ENCODE data around the gene ATP1B1.
A peak's percentile ranks its signal among the peaks of the same experiment; 100 is the strongest.

The ATP1B1 gene

GRCh38 chr1:169098380-169098779 lies 8.1 kb upstream of the ATP1B1 start:
- DNase-seq = no peak

GRCh38 chr1:169099561-169099960 lies 6.9 kb upstream of the ATP1B1 start:
- no peak for DNase-seq

GRCh38 chr1:169100208-169100607 lies 6.3 kb upstream of the ATP1B1 start:
- DNase-seq = no peak

DNA sequence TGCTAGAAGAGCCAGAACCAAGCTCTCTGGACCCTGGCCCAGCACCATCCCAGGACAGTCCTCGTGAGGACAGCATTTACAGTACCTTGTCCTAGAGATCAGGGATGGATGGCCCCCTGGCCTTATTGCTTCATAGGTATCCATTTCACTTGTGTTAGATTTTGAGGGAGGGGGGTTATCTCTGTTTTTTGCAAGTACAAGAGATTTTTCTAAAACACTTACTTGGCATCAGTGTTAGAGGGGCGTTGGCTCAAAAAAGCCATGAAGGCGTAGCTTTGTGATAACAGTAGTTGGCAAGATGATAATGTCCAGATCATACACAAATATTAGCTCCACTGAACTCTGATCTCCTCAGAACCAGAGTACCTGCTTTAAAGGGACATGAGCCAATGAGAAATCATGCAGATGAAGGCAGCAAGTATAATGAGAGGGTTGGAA lies 5.8 kb upstream of the ATP1B1 start:
- no peak for DNase-seq

DNA sequence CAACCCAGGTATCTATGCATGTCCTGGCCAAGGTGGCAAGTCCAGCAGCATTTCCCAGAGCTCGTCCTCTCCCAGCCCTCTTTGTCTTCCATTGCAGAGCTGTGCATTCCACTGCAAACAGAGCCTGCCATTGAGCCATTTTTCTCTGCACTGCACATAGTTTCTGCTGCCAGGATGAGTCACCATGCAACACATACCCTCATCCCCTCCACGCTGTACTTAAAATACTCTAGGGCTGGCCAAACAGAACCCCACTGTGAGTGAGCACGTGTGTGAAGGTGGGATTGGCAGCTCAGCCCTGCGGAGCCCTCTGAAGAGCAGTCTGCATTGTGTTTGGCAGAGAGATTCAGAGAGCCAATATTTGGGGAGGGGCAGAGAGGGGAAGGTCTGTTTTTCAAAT lies 3.9 kb upstream of the ATP1B1 start:
- DNase-seq = no peak

GRCh38 chr1:169103002-169103401 lies 3.5 kb upstream of the ATP1B1 start:
- DNase-seq = no peak

DNA sequence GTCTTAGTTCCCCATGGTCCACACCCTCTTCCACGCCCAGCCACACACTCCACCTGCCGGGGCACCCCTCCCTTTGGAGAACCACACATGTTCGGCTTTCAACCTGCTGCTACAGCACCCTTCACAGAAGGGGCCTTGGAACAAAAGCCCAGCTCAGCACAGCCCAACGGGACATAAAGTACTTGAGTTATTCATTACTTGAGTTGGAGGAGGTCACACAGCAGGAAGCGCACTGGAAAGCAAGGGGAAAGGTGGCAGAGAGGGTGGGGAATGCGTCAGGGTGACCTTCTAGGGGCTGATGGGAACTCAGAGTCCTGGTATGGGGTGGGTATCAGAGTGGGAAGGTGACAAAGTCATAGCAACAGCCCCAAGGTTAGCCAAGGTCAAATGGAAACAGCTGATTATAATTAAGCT lies 3.0 kb upstream of the ATP1B1 start:
- DNase-seq = no peak

DNA sequence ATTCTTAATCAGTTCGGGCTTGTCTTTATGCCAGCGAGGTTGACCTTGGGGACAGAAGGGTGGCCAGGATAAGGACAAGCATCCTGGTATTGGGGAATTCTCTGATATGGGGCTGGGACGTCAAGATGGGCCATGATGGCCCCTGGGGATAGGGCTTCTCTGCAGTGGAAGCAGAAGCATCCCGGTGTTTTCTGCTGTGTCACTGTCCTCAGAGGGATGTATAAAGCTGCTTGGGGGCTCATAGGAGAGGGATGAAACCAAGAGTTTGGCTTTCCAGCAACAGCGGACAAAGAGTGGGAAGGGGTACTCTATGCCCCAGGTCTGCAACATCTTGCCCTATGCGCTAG lies 1.4 kb upstream of the ATP1B1 start:
- no peak for DNase-seq

GRCh38 chr1:169105434-169106094 lies 926 bp upstream of the ATP1B1 start:
- DNase-seq = peak; percentile 35

DNA sequence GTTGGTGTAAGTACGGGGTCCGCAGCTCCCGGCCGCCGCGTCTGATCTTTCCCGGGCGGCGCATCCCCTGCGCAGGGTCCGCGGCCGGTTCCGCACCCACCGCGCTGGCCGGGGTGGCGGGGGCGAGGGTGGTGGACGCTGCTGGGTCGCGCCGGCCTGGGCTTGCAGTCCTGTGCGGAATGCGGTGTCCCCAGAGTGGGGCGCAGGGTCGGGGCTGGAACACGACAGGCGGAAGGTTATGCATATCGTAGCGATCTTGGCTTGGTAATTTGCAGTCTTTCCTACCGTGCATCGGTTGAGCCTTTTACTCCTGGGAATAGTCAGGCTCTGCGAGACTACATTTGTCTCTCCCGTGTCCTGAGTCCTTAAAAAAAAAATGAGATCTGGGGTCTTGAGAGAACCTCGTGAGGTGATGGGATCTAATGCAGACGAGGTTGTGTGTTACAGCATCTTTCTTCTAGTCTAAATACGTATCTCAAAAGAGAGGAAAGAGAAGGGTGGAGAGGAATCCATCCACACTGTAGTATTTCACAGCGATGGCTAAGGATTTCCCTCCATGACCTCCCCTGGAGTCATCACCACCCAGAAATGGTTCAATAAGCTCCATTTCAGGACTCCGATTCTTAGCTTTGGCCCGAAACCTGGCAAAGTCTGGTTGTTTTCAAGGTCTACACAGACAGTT lies 572 bp downstream of the ATP1B1 start:
- DNase-seq = no peak

DNA sequence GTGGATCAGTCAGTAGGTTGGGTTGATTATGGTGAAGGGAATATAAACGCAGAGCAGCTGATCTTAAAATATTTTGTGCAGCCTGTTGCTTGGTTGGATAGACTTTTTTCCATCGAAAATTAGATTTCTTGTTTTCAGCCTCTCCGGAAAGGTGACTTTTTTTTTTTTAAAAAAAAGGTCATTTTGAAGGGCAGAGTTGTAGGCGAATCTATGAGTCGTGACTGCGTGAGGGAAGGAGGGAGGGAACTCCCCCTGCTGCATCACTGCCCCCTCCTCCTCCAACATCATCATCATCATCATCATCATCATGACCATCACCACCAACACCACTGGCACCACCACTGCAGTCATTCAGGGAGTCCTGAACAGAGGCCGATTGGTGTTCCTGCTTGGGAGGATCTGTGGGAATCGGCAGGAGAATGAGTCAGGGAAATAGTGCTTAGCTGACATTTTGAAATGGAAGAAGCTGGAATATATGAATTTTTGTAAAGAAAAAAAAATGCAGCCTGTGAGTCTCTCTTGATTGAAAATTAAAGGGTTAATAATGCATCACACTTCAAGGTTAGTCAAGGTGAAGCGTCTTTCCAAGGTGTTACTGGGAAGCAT lies 1.2 kb downstream of the ATP1B1 start:
- no peak for DNase-seq

DNA sequence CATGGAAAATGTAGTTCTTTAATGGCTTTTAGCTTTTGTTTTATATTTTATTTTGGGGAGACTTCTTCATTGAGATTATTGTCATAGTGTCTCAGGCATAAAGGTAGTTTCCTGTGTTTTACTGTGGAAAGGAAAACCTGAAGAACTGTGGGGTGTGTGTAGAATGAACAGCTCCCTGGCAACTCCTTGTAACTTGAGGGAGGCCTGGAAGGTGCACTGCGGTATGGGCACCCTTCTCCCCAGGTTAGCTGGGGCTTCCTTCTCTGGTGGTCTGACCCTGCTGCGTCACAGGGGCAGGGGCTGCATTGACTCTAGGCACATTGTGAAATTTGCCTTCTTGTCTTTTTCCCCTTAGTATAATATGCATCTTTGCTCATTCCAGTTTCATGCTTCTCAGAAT lies 1.7 kb downstream of the ATP1B1 start:
- DNase-seq = no peak

- peak; percentile 18 for DNase-seq
Measured at GRCh38 chr1:169108863-169109560, 2.5 kb downstream of the ATP1B1 start.

- DNase-seq = no peak
Measured at GRCh38 chr1:169109561-169110134, 3.2 kb downstream of the ATP1B1 start.

DNA sequence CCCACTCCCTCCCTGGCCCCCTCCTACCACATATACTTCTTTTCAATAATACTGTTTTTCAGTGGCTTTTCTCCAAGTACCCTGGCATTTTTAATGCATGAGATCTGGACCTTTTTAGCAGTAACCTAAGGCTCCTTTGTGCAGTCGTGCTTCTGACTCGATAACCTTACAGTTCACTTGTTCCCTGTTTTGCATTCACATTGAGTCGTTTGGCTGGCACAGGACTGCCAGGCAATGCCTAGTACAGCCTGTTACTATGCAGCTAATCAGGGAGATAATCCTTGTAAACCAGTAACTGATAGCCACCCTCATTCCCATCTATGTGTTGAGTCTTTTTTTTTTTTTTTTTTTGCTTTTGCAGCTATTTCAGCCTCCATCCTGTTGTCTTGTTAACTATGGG lies 3.7 kb downstream of the ATP1B1 start:
- no peak for DNase-seq

DNA sequence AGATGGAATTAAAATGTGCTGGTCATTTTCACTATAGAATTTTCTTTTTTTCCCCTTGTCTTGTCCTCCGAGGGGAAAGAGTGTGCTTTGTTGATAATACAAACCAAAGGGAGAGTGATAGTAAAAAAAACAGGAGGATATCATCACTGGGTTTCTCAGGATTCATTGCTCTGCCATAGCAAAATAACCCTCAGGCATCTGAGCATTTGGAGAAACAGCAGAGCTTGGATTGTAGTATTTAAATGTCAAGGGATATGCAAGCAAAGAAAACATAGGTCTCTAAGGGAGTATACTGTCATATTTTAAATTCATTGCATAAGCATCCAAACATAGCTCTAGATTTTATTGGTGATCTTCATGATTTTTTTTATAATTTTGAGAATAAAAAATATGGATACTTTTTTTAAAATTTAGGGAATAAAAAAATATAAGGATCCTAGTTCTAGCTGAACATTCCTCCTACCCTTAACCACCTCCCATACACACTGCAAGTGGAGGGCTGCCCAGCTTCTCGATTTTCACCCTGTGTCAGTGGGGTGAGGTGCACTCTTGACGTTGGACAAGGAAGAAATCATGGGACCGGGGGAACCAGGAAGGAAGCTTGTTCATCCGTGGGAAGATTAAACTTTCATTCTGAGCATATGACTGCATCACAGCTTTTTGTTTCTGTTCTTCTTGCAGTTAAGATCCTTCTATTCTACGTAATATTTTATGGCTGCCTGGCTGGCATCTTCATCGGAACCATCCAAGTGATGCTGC lies 4.4 kb downstream of the ATP1B1 start:
- DNase-seq = no peak

- DNase-seq = no peak
Measured at GRCh38 chr1:169111472-169111871, 5.0 kb downstream of the ATP1B1 start.

- no peak for DNase-seq
Measured at GRCh38 chr1:169112241-169112640, 5.8 kb downstream of the ATP1B1 start.

DNA sequence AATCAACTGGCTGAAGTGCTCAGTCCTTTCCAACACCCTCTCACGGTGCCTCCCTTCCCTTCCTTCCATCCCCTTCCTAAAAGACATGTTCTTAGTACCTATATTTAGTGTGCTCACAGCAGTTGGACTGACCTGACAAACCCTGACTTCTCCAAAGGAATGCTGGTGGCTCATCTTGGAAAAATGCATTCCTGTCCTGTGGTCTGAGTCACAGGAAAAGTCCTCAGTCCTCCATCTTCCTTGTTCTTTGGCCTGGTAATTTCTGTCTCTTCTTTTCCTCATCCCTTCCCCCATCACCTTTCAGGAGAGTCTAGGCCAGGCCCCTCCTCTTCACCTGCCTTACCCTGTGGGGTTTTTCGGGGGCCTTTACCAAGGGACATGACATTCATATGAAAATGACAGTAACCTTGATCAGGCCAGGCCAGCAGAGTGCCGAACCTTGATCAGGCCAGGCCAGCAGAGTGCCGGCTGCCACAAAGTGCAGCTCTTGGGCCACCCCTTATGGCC lies 7.2 kb downstream of the ATP1B1 start:
- DNase-seq = no peak

DNA sequence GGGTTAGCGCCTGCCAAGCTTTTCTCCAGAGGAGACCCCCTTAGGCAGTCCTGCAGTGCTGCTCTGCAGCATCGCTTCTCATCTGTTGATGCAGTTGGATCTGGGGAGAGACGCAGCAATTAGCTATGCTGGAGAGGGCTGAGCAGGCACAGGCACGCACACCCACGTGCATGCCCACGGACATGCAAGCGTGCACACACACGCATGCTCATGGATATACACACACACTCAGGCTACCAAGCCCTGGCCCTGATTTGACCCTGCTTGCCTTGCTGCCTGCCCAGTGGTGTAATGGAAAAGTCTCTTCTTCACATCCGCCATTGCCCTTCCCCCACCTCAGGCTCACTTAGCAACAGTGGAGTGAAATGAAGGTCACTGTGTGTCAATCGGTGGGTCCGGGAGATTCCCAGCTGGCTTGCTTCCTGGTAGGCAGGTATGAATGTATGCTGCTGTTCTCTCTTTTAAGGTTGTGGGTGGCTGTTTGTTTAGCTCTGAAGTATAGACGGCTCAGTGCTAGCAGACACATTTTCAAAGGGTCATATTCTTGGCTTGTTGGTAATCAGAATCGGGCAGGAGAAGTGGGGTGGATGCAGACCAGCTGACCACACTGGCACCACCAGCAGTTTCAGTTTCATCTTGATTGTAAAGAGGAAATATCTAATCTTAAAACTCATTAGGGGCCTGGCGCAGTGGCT lies 9.5 kb downstream of the ATP1B1 start:
- DNase-seq = no peak

DNA sequence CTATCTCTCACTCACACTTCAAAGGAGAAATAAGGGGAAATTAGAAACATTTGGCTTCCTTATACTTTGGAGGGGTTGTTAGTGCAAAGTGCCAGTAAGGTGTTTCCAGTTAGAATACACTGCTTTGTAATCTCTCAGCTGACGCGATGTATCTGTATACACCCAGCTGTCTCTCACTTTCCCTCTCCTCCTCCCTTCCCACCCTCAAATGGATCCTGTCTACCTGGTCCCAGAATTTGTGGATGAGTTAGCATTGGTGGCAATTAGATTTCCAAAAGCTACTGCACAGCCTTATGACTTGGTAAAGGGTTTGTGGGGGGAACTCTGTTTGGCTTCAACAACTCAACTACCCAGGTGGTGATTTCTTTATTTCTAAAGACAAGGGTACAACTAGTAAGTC lies 10.5 kb downstream of the ATP1B1 start:
- DNase-seq = no peak

DNA sequence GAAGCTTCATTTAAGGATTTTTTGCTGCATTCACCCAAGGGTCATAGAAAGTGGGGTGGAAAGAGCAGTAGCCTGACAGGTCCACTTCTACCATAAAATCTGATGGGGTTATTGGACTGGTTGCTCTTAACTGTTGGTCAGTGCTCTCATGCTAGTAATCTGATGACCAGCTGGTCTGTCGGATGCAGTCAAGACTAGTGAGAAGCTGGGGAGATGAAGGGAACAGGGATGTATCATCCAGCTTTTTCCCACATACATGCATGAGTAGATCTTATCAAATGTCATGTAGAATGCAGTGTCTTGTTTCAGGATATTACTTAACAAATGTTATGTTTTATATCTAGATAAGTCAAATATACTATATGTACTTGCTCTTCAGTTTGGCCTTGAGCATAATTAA lies 11.1 kb downstream of the ATP1B1 start:
- no peak for DNase-seq

Data from CD4-positive, alpha-beta T cell treated with Interleukin-17A for 1 hour (primary cell).